ENCODE results near the gene ITPKB. TPM values are rescaled to one million over a fixed set of nuclear protein-coding genes. Genes with fewer than 3 reads are reported as not detected.

ITPKB gene
- total and polyA plus RNA-seq, 2 of the 13 experiments (the other 11 are each of a cell fraction or from before 2014, with no cell fraction given), result not detected

GRCh38 chr1:226680653-226681052 lies 58.4 kb downstream of the ITPKB start:
- no peak overlapping the region for H3K27ac ChIP-seq (ENCODE audit: extremely low read length, insufficient read depth, low read length)
- no peak for FAIRE-seq
- TF ChIP-seq ASH2L (IDR thresholded peaks at IDR 0.05; ENCODE audit: insufficient read length, low read depth, low read length), result no peak
- TF ChIP-seq, protein P1, sequence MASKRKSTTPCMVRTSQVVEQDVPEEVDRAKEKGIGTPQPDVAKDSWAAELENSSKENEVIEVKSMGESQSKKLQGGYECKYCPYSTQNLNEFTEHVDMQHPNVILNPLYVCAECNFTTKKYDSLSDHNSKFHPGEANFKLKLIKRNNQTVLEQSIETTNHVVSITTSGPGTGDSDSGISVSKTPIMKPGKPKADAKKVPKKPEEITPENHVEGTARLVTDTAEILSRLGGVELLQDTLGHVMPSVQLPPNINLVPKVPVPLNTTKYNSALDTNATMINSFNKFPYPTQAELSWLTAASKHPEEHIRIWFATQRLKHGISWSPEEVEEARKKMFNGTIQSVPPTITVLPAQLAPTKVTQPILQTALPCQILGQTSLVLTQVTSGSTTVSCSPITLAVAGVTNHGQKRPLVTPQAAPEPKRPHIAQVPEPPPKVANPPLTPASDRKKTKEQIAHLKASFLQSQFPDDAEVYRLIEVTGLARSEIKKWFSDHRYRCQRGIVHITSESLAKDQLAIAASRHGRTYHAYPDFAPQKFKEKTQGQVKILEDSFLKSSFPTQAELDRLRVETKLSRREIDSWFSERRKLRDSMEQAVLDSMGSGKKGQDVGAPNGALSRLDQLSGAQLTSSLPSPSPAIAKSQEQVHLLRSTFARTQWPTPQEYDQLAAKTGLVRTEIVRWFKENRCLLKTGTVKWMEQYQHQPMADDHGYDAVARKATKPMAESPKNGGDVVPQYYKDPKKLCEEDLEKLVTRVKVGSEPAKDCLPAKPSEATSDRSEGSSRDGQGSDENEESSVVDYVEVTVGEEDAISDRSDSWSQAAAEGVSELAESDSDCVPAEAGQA (IDR thresholded peaks at IDR 0.05; ENCODE audit: low read depth), result no peak
- TF ChIP-seq, protein P1 (CRISPR knock-in tag; IDR thresholded peaks at IDR 0.05; ENCODE audit: borderline replicate concordance), result no peak
- TF ChIP-seq ZNF503 (CRISPR knock-in tag; IDR thresholded peaks at IDR 0.05), result no peak
- TF ChIP-seq ZNF674 (CRISPR knock-in tag; IDR thresholded peaks at IDR 0.05; ENCODE audit: low read depth), result no peak
- TF ChIP-seq HMG20A (CRISPR knock-in tag; IDR thresholded peaks at IDR 0.05; ENCODE audit: borderline replicate concordance), result no peak
- TF ChIP-seq ATF3 (CRISPR knock-in tag; IDR thresholded peaks at IDR 0.05), result no peak
- TF ChIP-seq ZNF432 (CRISPR knock-in tag; IDR thresholded peaks at IDR 0.05; ENCODE audit: borderline replicate concordance), result no peak
- no peak for TF ChIP-seq SAP130 (CRISPR knock-in tag; IDR thresholded peaks at IDR 0.05; ENCODE audit: low read depth)
- TF ChIP-seq AKNA (CRISPR knock-in tag; IDR thresholded peaks at IDR 0.05; ENCODE audit: borderline replicate concordance), result no peak

More at GRCh38 chr1:226680653-226681052, 58.4 kb downstream of the ITPKB start:
- no peak overlapping the region for H3K9ac ChIP-seq (ENCODE audit: insufficient read depth, low read depth, low read length)
- H2AFZ ChIP-seq (ENCODE audit: low read length), result no peak overlapping the region
- no peaks in the 10 kb centered on the region for H4K20me1 ChIP-seq (ENCODE audit: insufficient read depth, low read length)
- in situ Hi-C loops (cut with HindIII; ENCODE audit: extremely low pct_ligation_motif_present, low pct_unique_long_range_greater_than_20kb) (no loop called here), intact Hi-C loops (cut with micrococcal nuclease; ENCODE audit: unreplicated experiment) (no loop called here)
- ChIA-PET POLR2A (no interaction called here), CTCF (ENCODE audit: low intra/inter-chr PET ratio, low total read pairs) (no interaction called here)
- H3K9me3 ChIP-seq (ENCODE audit: low read length), result no peaks in the 10 kb centered on the region
- no peaks in the 10 kb centered on the region for H3K79me2 ChIP-seq (ENCODE audit: insufficient read depth, low read length)
- ATAC-seq (no peak), DNase-seq (ENCODE audit: low spot score) (no peak)
- no TSS peak for BruUV-seq (replicated peaks)
- H3K4me1 ChIP-seq (ENCODE audit: insufficient read depth, low read length), result peaks cover 5% of the 10 kb centered on the region; the same call in 1 of the 2 replicates
- WGBS (ENCODE audit: low lambda C conversion rate), result 53% methylated on average over 4 of the region's 5 CpGs
- peaks cover 6 to 69% of the 10 kb centered on the region in 2 experiments for H3K27me3 ChIP-seq (ENCODE audit: control insufficient read depth in 1 of 2, insufficient read depth in 2 of 2, low read length in 2 of 2)
- H3K36me3 ChIP-seq (replicated peaks in 1 of 2; ENCODE audit: control insufficient read depth in 1 of 2, insufficient read depth in 2 of 2, low read length in 2 of 2), result no peaks in the 10 kb centered on the region
- no peak overlapping the region for H3K4me3 ChIP-seq (replicated peaks in 1 of 3; ENCODE audit: insufficient read depth in 1 of 3, low read depth in 2 of 3, low read length in 3 of 3)
- H3K4me2 ChIP-seq (ENCODE audit: low read depth, low read length), result no peak overlapping the region
